HG03095 (cell line): ENCODE data around the gene MSANTD1.
A peak's percentile ranks its signal among the peaks of the same experiment; 100 is the strongest.

Source experiments
- ATAC-seq: cut with Tn5 transposase; IDR thresholded peaks from one replicate; pipeline ENCODE4 v1.9.1; 2021; ENCODE audit warnings: moderate library complexity; ENCODE audit not compliant: unreplicated experiment

Gene MSANTD1

DNA sequence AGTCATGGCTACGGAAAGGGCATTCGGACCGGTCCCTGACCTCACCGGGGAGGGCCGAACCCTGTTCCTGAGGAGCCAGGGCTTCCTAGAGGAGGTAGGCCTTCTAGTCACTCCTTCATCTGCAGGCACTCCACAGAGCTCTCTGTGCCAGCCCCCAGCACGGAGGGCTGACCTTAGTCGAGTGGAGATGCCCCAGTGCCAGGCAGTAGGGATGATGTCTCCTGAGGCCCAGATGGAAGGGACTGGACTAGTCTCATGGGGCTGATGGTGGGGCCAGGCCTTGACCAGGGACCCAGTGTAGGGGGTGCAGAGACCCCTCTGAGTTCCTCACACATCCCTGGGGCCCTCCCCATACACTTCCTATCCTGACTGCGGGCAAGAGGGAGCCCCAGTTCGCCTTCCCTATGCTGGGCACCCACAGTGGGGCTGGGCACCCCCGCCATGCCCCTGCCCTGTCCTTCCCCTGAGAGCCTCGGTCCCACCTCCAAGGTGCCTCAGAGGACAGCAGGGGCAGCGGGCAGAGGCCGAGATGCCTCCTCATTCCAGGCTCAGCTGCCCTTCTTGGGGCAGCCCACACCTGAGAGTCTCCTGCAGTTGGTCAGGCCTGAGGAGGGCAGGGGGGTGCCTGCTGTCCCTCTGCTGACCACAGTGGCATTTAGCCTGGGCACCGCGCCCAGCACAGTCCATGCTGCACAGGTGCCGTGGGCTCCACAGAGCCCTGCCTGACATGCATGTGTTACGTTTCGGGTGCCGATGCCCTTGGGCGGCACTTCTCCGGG lies 1.4 kb upstream of the MSANTD1 start:
- no peak for ATAC-seq

DNA sequence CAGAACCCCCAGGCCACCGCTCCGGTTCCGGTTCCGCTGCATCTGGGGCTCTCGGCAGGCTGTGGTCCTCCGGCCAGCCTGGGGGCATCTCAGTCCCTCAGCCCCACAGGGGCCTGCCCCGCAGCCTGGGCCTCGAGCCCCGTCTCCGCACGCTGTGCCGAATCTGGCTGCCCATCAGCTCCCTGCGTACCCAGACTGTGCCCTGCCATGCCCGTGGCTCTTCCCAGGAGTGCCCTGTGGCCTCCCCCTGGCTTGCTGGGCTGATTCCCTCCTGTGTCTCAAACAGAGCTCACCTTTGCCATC lies 830 bp upstream of the MSANTD1 start:
- ATAC-seq, result no peak

DNA sequence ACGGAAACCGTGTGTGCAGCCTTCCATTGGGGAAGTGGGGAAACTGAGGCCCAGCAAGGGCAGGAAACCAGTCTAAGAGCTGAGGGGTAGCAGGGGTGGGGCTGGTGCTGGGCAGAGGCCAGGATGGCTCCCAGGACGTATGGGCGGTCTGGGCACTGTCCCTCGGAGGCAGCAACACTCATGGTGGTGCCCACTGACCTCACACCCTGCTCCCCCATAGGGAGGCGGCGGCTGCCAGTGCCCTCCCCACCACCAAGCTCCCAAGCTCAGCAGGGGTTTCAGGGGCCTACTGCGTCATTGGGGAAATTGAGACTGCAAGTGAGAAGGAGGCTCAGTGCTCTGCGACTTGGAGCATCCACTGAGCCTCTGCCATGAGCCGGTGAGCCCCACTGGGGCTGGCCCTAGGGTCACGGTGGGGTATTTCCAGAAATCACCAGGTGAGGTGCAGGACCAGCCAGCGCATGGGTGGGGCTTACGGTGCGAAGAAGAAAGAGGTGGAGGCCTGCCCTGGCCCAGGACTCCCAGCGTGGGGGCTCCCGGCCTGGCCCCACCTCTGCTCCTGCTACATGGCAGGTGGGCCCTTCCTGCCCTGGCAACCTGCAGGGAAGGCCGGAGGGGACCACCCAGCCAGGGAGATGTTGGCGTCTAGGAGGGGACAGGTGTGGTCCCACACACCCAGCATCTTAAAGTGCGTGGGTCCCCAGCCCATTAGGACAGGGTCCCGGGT lies 915 bp downstream of the MSANTD1 start:
- ATAC-seq, result no peak

DNA sequence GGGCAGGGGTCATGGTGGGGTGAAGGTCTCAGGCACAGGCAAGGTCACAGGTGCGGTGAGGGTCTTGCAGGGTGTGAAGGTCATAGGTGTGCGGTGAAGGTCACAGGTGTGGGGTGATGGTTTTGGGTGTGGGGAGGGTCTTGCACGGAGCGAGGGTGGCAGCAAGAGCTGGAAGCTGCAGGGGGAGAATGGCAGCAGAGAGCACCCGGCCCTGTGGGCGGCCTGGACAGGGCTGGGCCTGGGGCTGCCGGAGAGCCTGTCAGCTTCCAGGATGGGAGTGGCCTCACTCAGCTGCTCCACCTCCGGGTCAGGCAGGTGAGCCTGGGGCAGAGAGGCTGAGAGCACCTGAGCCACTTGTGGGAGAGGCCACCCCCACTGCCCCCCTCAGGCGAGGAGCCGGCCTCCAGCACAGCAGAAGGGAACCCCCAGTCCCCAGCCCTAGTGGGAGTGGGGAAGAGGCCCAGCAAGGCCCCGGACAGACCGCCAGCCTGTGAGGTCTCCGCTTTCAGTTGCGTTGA lies 1.5 kb downstream of the MSANTD1 start:
- no peak for ATAC-seq

DNA sequence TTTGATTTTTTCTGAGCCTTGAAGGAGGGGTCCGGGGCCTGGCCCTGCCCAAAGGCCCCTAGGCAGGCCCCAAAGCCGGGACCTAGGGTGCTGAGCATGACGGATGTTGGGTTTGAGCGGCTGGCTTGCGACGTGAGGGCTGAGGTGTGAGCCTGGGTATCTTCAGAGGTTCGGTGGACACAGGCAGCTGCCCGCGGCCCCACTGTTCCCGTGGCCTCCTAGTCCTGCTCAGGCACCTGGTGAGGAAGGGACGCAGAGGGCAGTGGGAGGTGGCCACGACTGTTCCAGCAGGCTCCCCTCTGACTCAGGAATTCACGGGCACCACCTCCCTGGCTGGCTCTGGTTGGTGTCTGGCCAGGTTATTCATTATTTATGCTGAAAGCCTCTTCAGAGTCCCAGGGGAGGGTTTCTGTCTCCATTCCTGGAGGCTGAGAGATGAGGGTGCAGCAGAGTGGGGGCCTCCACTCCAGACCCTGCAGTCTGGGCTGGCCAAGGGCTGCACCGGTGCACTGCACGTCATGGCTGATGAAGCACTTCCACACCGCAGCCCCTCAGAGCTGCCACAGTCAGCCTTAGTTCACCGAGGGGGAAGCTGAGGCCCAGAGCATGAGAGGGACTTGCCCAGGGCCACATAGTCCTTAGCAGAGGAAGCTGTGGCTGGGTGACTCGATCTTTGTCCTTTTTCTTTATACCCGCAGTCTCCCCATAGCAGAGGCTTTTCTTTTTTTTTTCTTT lies 2.2 kb downstream of the MSANTD1 start:
- no peak for ATAC-seq

DNA sequence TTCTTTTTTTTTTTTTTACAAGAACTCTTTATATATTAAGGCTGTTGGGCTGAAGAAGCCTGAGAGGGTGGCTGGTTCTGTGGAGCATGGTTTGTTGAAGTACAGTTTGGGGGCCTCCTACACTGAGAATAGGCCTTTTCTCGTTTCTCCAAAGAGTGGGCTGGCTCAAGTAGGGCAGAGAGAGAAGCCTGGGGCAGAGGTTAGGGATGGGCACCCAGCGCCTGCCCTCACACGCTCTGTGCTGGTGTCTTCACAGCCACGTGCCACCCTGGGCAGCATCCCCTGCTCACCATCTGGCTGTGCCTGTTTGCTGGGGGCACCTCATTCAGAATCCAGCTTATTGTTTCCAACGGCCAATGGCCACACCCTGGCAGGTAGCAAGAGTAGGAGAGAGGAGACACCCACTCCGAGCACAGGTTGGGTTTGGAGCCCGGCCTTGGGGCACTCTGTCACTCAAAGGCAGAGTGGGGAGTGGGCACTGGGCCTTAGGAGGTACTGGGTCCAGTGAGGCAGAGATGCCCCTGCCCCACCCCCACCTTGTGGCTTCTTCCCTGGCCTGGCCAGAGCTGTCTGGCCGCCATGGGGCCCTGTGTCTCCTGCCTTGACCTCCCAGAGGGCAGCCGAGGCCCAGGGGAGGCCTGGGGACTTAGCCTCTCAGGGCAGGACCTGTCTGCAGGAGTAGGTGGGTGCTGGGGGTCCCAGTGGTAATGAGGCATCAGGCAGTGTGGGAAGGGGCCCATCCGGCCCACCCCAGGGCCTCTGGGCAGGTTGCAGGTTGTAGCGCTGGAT lies 2.9 kb downstream of the MSANTD1 start:
- ATAC-seq, result no peak

DNA sequence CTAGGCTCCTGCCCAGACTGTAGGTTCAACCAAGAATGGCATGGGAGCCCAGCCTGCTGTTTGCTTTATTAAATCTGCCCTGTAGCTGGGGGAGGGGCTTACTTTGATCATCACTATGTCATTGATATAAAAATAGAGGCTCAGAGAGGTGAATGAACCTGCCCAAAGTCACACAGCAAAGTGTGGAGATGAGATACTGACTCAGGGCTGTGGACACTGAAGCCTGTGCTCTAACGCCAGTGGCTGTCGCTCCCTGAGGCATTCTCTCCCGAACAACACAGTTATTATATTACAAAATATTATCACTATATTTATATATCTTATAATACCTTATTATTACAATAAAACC lies 3.5 kb downstream of the MSANTD1 start:
- no peak for ATAC-seq

DNA sequence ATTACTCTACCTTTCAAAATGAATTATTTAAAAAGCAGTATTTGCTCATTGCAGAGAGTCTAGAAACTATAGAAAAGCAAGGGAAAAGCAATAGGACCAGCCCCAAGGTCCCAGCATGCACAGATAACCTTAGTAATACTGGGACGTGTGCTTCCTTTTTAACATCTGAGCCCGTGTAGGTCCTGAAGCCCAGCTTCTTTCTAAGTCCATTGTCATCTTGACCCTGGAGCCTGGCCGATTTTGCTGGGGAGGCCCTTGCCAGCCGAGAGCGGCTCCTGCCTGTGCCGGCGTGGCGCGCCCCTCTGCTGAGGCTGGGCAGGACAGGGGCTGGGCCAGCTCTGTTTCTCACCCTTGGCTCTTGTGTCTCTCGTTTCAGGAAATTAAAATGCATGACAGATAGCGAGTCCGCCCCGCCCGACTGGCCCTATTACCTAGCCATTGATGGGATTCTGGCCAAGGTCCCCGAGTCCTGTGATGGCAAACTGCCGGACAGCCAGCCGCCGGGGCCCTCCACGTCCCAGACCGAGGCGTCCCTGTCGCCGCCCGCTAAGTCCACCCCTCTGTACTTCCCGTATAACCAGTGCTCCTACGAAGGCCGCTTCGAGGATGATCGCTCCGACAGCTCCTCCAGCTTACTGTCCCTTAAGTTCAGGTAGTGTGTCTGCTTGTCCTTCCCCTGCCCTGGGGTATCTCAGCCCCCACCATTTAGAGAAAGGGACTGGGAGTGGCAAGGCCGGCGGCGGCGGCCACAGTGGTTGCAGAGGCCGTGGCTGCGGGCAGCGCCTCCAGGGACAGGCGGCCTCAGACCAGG lies 4.1 kb downstream of the MSANTD1 start:
- ATAC-seq, result no peak

DNA sequence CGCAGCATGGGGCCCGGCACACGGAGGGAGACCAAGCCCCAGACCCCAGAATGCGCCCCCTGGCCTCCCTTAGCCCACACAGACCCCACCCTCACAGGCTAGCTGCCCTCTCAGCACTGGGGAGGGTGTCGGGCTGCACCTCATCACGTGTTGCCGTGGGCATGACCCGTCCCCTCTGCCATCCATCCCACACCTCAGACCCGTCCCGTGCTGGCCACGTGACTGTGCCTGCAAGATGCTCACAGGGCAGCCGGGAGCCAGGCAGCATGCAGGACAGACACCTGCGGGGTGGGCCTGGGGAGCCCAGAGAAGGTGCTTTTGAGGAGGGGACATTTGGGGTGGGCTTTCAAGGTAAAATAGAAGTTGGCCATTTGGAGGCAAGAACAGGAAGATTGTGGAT lies 4.8 kb downstream of the MSANTD1 start:
- ATAC-seq, result no peak

DNA sequence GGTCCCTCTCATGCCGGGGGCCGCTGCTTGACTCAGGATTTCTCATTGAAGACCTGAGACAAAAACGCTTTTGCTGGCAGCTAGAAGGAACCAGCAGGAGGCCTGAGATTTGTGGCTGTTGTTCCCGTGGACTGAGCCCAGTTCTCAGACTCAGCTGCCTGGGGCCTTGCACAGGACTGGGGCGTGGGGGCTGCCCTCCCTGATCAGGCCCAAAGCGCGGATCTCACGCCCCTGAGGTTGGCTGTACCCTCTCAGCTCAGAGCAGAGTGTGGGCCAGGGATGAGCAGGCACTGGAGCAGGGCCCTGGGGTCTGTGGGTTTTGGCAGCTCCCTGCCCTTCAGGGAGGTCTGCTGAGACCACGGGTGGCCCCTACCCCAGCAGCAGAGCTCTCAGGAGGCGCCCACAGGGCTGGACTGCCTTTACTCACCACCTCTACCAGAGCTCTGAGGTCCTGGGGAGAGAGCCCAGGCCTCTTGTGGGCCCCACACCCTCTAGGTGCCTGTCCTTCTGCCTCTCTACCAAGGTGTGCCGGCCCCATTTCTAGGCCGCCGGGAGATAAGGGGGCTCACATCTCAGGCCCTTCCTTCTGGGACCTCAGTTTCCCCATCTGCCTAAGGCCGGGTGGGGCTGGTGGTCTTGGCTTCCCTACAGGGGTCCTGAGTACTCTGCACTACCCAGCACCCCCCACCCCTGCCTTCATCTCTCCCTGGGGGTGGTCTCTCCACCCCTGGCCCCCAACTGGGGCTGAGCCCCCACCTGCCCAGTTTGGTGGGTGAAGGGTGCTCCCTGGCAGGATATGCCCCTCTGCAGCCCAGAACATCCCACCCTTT lies 5.6 kb downstream of the MSANTD1 start:
- no peak for ATAC-seq

DNA sequence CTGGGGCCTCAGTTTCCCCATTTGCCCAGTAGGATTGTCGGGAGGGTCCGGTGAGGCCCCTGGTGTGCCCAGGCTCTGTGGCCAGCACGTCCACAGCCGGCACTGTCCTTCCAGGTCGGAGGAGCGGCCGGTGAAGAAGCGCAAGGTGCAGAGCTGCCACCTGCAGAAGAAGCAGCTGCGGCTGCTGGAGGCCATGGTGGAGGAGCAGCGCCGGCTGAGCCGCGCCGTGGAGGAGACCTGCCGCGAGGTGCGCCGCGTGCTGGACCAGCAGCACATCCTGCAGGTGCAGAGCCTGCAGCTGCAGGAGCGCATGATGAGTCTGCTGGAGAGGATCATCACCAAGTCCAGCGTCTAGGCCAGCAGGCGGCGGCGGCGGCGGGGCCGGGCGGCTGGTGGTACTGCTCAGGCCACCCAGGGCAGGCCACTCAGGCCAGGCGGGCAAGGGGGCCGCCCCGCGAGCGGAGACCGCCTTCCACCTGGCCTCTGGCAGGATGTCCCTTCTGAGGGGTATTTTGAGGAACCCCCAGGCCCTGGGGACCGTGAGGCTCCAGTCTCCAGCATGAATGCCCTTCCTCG lies 6.7 kb downstream of the MSANTD1 start:
- ATAC-seq, result no peak

DNA sequence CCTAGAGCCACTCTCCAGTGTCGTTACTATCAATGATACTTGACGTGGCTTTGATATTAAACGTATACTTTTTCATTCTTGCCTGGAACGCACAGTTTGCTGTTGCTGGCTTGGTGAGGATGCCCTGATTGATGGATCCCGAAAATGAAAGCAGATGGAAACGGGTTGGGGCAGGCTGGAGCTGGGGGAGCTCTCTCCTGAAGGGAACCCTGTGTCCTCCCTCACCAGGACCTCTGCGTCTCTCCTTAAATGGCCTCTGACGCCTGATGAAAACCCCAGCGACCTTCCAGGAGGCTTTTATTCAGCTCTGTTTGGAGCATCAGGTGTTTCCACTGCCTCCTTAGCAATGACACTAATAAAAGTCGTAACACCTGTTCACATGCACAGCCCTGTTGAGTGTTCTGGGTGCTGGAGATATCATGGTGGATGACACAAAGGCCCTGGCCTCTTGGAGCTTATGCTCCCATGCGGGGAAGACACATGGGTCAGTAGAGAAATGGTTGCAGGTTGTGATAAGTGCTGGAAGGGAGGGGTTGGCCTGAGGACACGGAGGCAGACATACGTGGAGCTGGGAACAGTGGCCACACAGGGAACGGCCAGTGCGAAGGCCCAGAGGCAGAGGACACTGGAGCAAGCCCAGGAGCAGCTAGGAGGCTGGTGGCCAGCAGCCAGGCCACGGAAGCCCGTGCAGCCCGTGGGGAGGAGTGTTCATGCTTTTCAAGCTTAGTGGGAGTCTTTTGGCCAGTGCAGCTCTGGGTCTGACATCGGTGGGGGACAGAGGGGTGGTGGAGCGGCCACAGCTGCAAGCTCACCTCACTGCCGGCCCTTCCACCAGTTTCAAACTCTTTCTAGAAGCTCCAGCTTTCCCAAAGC lies 7.5 kb downstream of the MSANTD1 start:
- ATAC-seq, result no peak

DNA sequence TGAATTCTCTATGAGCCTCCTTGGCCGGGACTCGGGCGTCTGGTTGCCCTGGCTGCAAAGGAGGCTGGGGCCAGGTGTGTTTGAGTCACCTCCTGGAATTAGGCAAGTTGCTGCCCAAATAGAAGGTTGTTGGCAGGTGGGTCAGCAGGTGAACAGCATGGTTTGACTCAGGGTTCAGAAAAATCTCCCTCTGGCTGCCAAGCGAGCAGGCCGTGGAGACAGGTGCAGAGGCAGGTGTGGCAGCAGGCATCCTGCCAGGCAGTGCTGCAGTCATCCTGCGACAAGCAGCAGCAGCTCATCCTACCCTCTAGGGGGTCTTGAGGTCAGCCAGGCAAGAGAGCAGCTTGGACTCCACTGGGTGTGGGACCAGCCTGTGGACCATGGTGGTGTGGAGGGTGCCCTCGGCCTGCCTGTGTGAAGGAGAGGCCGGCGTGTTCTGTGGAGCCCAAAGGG lies 8.2 kb downstream of the MSANTD1 start:
- ATAC-seq, result no peak

DNA sequence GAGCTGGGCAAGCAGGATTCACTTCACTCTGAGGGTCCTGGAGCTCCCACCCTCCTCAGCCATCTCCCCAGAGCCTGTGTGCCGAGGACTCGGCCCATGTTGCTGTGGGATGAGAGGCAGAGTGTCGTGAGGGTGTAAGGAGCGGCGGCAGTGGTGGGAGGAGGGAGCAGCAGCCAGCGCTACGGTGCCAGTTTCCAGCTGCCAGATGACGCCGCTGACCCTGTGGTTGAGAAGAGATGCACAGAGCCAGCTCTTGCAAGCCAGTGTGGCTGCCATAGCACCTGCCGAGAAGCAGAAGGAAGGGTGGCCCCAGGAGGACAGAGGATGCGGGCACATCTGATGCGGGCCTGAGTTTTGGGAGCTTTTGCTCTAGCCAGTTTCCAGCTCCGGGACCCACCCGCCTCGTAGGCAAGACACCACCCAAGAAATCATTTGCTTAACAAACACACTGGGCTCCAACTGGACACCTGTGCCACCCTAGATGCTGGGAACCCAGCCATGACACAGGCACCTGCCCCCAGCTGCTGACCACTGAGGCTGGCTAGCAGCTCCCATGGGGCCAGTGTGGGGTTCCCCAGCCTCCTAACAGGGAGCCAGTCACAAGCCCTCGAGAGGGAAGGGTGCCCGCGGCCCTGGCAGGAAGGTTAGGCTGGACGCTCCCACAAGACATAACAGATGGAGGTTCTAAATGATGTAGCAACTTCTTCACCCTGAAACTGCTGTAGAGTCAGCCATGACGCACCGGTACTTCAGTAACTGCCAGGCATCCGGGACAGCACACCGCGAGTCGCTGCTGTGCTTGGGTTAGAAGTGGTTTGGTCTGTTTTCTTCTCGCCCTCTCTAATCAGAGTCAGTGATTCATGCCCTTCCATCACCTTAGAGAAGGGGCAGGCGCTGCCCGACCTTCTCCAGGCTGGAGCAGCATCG lies 8.9 kb downstream of the MSANTD1 start:
- ATAC-seq, result peak; percentile 48

DNA sequence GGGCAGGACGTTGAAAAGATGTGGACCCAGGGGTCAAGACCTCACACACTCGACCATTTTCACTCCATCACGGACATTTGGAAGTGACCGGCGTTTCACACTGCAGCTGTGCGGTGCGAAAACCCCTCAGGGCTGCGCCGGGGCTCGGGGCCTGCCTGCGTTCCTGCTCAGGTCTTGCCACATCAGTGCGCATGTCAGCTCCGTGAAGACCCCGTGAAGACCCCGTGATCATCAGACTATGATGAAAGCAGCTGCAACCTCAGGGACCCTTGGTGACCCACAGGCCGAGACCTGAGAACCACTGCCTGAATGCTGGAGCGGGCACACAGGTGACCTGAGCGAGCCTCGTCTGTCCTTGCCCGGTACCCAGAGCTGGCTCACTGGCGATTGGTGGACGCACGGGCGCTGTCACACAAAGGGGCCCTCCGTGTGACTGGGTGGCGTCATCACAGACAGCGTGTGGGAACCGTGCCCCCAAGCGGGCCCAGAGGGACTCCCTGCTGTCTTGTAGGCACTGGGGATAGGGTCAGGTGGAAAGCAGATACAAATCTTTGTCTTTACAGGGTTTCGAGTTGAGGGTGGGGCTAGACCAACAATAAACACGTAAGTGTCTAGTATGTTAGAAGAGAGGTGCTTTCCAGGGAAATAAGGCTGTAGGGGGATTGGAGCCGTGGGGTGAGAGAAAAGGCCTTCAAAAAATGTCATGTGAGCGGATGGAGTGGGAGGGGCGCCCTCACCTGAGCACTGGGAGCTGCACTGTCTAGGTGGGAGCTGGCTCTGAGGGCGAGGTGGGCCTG lies 12.7 kb downstream of the MSANTD1 start:
- no peak for ATAC-seq
